WTC11 (cell line): Measurements from ENCODE around the gene PPDPF. TPM values are rescaled to one million over a fixed set of nuclear protein-coding genes. Genes with fewer than 3 reads are reported as not detected.

Experiments used
- ATAC-seq: fragments of 200-7000 bp; cut with Tn5 transposase; 2 replicates; pipeline ENCODE4 v1.10.0; 2021; ENCODE audit warnings: mild to moderate bottlenecking, moderate library complexity
- CTCF ChIA-PET: fragments of 300-600 bp; sonication (Branson Sonifier 250); formaldehyde crosslinking; loops from one replicate; lab custom pipeline; 2021; ENCODE audit warnings: antibody characterized with exemption; lab: Charles Lee
- POLR2A ChIA-PET: fragments of 350-600 bp; sonication (Branson Sonifier 250); formaldehyde crosslinking; loops from one replicate; lab custom pipeline; 2021; ENCODE audit warnings: antibody characterized with exemption; lab: Charles Lee
- DNase-seq: peaks from one replicate; pipeline ENCODE4 v3.0.0; 2021; ENCODE audit warnings: low spot score
- H3K27ac Mint-ChIP-seq: 2 replicates; pipeline ENCODE4 v1.8.0; 2021; ENCODE audit warnings: mixed read lengths
- H3K27me3 Mint-ChIP-seq: 2 replicates; pipeline ENCODE4 v1.8.0; 2021; ENCODE audit warnings: low read depth, mild to moderate bottlenecking, moderate library complexity, mixed read lengths
- H3K36me3 Mint-ChIP-seq: 2 replicates; pipeline ENCODE4 v1.8.0; 2021; ENCODE audit warnings: mixed read lengths
- H3K4me1 Mint-ChIP-seq: 2 replicates; pipeline ENCODE4 v1.8.0; 2022; ENCODE audit warnings: mixed read lengths
- H3K4me3 Mint-ChIP-seq: 2 replicates; pipeline ENCODE4 v1.8.0; 2021; ENCODE audit warnings: mild to moderate bottlenecking, moderate library complexity, mixed read lengths
- H3K9me3 Mint-ChIP-seq: 2 replicates; pipeline ENCODE4 v1.8.0; 2021; ENCODE audit warnings: mixed read lengths
- ATF1 ChIP-seq: sonication (generic); formaldehyde crosslinking; IDR thresholded peaks from 2 replicates; pipeline ENCODE4 v1.8.1; 2023; ENCODE audit warnings: mild to moderate bottlenecking, moderate library complexity, missing genetic modification reagents
- ATF6 ChIP-seq: sonication (generic); formaldehyde crosslinking; IDR thresholded peaks from 2 replicates; pipeline ENCODE4 v1.8.1; 2023; ENCODE audit warnings: mild to moderate bottlenecking, missing genetic modification reagents
- CREB1 ChIP-seq: sonication (generic); formaldehyde crosslinking; IDR thresholded peaks from 2 replicates; pipeline ENCODE4 v1.8.0; 2023; ENCODE audit warnings: mild to moderate bottlenecking, missing genetic modification reagents
- ESRRA ChIP-seq: sonication (generic); formaldehyde crosslinking; IDR thresholded peaks from 2 replicates; pipeline ENCODE4 v1.8.1; 2022; ENCODE audit warnings: mild to moderate bottlenecking, missing genetic modification reagents, borderline replicate concordance
- FOXP1 ChIP-seq: sonication (generic); formaldehyde crosslinking; IDR thresholded peaks from 2 replicates; pipeline ENCODE4 v1.8.0; 2022; ENCODE audit warnings: missing genetic modification reagents, mild to moderate bottlenecking, moderate library complexity, borderline replicate concordance
- GRHL2 ChIP-seq: fragments of 250-450 bp; sonication (Bioruptor Pico); IDR thresholded peaks from 2 replicates; pipeline ENCODE4 v1.8.0; 2022; ENCODE audit warnings: mild to moderate bottlenecking, moderate library complexity; ENCODE audit not compliant: insufficient replicate concordance, severe bottlenecking
- HMGA2 ChIP-seq: fragments of 250-450 bp; sonication (Bioruptor Pico); IDR thresholded peaks from 2 replicates; pipeline ENCODE4 v1.4.0; 2021; ENCODE audit warnings: mild to moderate bottlenecking, moderate library complexity
- MYBL2 ChIP-seq: sonication (generic); formaldehyde crosslinking; IDR thresholded peaks from 2 replicates; pipeline ENCODE4 v1.8.1; 2023; ENCODE audit warnings: mild to moderate bottlenecking, moderate library complexity, missing genetic modification reagents
- NFE2L1 ChIP-seq: sonication (generic); formaldehyde crosslinking; IDR thresholded peaks from 2 replicates; pipeline ENCODE4 v1.8.1; 2023; ENCODE audit warnings: missing genetic modification reagents
- NR2C2 ChIP-seq: sonication (generic); formaldehyde crosslinking; IDR thresholded peaks from 2 replicates; pipeline ENCODE4 v1.8.0; 2022; ENCODE audit warnings: mild to moderate bottlenecking, missing genetic modification reagents
- TEAD4 ChIP-seq: sonication (generic); formaldehyde crosslinking; IDR thresholded peaks from 2 replicates; pipeline ENCODE4 v1.8.0; 2022; ENCODE audit warnings: mild to moderate bottlenecking, missing genetic modification reagents
- USF2 ChIP-seq: sonication (generic); formaldehyde crosslinking; IDR thresholded peaks from 2 replicates; pipeline ENCODE4 v1.8.1; 2023; ENCODE audit warnings: mild to moderate bottlenecking, missing genetic modification reagents, moderate library complexity
- ZNF138 ChIP-seq: sonication (generic); formaldehyde crosslinking; conservative IDR thresholded peaks from 2 replicates; pipeline ENCODE4 v1.8.1; 2022; ENCODE audit warnings: mild to moderate bottlenecking, moderate library complexity, missing genetic modification reagents
- total RNA-seq: library from RNA; stranded (reverse); gene quantifications from 3 replicates; pipeline ENCODE4 v1.2.3, GENCODE V29; 2021
- TF ChIP-seq, protein P1 (sequence below): fragments of 250-450 bp; sonication (Bioruptor Pico); IDR thresholded peaks from 2 replicates; pipeline ENCODE4 v1.8.0; 2021; ENCODE audit warnings: mild to moderate bottlenecking
- TF ChIP-seq, protein P2 (sequence below): fragments of 250-450 bp; sonication (Bioruptor Pico); IDR thresholded peaks from 2 replicates; pipeline ENCODE4 v1.9.0; 2021; ENCODE audit warnings: moderate library complexity, mild to moderate bottlenecking, inconsistent platforms, borderline replicate concordance
- TF ChIP-seq, protein P3 (sequence below): sonication (generic); formaldehyde crosslinking; conservative IDR thresholded peaks from 2 replicates; pipeline ENCODE4 v1.8.1; 2022; ENCODE audit warnings: mild to moderate bottlenecking, missing genetic modification reagents
- TF ChIP-seq, protein P4 (sequence below): sonication (generic); formaldehyde crosslinking; IDR thresholded peaks from 2 replicates; pipeline ENCODE4 v1.8.0; 2022; ENCODE audit warnings: missing genetic modification reagents
- TF ChIP-seq, protein P5 (sequence below): fragments of 250-450 bp; sonication (Bioruptor Pico); IDR thresholded peaks from 2 replicates; pipeline ENCODE4 v1.9.0; 2021; ENCODE audit warnings: mild to moderate bottlenecking, borderline replicate concordance
- TF ChIP-seq, protein P6 (sequence below): fragments of 250-450 bp; sonication (Bioruptor Pico); IDR thresholded peaks from 2 replicates; pipeline ENCODE4 v2.1.2; 2022; ENCODE audit warnings: mild to moderate bottlenecking, moderate library complexity

Gene PPDPF
- total RNA-seq, 1 experiment from 2014 or later = 170 TPM

- no peak for TF ChIP-seq ATF1 (CRISPR knock-in tag)
- TF ChIP-seq FOXP1 (CRISPR knock-in tag) = no peak
- TF ChIP-seq ATF6 = no peak
Observed at GRCh38 chr20:63505281-63505680, 15.3 kb upstream of the PPDPF start (continued).

GRCh38 chr20:63505723-63506122 is 14.8 kb upstream of the PPDPF start:
- H3K4me1 Mint-ChIP-seq = no peaks in the 10 kb centered on the region; the same call in 1 of the 2 replicates
- H3K27me3 Mint-ChIP-seq = peaks cover 27% of the 10 kb centered on the region
- POLR2A ChIA-PET = interaction anchor here (1.4 kb wide), 1 partner anchor 15 kb away, joined by 3 read pairs; the partner anchor contains the start of gene PPDPF
- ATAC-seq = no peak
- H3K36me3 Mint-ChIP-seq = 0 out of 2 replicates have a peak, but pooled peaks cover 2% of the 10 kb centered on the region
- no peak for DNase-seq
- TF ChIP-seq TEAD4 (CRISPR knock-in tag) (no peak), USF2 (CRISPR knock-in tag) (no peak), MYBL2 (no peak), ESRRA (no peak), NR2C2 (CRISPR knock-in tag) (no peak), CREB1 (CRISPR knock-in tag) (no peak), HMGA2 (CRISPR knock-in tag) (no peak), GRHL2 (no peak), NFE2L1 (CRISPR knock-in tag) (no peak), ZNF138 (no peak)
- TF ChIP-seq, protein P1, sequence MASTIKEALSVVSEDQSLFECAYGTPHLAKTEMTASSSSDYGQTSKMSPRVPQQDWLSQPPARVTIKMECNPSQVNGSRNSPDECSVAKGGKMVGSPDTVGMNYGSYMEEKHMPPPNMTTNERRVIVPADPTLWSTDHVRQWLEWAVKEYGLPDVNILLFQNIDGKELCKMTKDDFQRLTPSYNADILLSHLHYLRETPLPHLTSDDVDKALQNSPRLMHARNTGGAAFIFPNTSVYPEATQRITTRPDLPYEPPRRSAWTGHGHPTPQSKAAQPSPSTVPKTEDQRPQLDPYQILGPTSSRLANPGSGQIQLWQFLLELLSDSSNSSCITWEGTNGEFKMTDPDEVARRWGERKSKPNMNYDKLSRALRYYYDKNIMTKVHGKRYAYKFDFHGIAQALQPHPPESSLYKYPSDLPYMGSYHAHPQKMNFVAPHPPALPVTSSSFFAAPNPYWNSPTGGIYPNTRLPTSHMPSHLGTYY (CRISPR knock-in tag) = no peak
- TF ChIP-seq, protein P2, sequence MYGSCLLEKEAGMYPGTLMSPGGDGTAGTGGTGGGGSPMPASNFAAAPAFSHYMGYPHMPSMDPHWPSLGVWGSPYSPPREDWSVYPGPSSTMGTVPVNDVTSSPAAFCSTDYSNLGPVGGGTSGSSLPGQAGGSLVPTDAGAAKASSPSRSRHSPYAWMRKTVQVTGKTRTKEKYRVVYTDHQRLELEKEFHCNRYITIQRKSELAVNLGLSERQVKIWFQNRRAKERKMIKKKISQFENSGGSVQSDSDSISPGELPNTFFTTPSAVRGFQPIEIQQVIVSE (CRISPR knock-in tag) = no peak
- TF ChIP-seq, protein P3, sequence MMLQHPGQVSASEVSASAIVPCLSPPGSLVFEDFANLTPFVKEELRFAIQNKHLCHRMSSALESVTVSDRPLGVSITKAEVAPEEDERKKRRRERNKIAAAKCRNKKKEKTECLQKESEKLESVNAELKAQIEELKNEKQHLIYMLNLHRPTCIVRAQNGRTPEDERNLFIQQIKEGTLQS (CRISPR knock-in tag) = no peak
- TF ChIP-seq, protein P4, sequence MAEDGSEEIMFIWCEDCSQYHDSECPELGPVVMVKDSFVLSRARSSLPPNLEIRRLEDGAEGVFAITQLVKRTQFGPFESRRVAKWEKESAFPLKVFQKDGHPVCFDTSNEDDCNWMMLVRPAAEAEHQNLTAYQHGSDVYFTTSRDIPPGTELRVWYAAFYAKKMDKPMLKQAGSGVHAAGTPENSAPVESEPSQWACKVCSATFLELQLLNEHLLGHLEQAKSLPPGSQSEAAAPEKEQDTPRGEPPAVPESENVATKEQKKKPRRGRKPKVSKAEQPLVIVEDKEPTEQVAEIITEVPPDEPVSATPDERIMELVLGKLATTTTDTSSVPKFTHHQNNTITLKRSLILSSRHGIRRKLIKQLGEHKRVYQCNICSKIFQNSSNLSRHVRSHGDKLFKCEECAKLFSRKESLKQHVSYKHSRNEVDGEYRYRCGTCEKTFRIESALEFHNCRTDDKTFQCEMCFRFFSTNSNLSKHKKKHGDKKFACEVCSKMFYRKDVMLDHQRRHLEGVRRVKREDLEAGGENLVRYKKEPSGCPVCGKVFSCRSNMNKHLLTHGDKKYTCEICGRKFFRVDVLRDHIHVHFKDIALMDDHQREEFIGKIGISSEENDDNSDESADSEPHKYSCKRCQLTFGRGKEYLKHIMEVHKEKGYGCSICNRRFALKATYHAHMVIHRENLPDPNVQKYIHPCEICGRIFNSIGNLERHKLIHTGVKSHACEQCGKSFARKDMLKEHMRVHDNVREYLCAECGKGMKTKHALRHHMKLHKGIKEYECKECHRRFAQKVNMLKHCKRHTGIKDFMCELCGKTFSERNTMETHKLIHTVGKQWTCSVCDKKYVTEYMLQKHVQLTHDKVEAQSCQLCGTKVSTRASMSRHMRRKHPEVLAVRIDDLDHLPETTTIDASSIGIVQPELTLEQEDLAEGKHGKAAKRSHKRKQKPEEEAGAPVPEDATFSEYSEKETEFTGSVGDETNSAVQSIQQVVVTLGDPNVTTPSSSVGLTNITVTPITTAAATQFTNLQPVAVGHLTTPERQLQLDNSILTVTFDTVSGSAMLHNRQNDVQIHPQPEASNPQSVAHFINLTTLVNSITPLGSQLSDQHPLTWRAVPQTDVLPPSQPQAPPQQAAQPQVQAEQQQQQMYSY (CRISPR knock-in tag) = no peak
- TF ChIP-seq, protein P5, sequence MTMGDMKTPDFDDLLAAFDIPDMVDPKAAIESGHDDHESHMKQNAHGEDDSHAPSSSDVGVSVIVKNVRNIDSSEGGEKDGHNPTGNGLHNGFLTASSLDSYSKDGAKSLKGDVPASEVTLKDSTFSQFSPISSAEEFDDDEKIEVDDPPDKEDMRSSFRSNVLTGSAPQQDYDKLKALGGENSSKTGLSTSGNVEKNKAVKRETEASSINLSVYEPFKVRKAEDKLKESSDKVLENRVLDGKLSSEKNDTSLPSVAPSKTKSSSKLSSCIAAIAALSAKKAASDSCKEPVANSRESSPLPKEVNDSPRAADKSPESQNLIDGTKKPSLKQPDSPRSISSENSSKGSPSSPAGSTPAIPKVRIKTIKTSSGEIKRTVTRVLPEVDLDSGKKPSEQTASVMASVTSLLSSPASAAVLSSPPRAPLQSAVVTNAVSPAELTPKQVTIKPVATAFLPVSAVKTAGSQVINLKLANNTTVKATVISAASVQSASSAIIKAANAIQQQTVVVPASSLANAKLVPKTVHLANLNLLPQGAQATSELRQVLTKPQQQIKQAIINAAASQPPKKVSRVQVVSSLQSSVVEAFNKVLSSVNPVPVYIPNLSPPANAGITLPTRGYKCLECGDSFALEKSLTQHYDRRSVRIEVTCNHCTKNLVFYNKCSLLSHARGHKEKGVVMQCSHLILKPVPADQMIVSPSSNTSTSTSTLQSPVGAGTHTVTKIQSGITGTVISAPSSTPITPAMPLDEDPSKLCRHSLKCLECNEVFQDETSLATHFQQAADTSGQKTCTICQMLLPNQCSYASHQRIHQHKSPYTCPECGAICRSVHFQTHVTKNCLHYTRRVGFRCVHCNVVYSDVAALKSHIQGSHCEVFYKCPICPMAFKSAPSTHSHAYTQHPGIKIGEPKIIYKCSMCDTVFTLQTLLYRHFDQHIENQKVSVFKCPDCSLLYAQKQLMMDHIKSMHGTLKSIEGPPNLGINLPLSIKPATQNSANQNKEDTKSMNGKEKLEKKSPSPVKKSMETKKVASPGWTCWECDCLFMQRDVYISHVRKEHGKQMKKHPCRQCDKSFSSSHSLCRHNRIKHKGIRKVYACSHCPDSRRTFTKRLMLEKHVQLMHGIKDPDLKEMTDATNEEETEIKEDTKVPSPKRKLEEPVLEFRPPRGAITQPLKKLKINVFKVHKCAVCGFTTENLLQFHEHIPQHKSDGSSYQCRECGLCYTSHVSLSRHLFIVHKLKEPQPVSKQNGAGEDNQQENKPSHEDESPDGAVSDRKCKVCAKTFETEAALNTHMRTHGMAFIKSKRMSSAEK (CRISPR knock-in tag) = no peak
- TF ChIP-seq, protein P6, sequence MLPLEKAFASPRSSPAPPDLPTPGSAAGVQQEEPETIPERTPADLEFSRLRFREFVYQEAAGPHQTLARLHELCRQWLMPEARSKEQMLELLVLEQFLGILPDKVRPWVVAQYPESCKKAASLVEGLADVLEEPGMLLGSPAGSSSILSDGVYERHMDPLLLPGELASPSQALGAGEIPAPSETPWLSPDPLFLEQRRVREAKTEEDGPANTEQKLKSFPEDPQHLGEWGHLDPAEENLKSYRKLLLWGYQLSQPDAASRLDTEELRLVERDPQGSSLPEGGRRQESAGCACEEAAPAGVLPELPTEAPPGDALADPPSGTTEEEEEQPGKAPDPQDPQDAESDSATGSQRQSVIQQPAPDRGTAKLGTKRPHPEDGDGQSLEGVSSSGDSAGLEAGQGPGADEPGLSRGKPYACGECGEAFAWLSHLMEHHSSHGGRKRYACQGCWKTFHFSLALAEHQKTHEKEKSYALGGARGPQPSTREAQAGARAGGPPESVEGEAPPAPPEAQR (CRISPR knock-in tag) = no peak
- H3K9me3 Mint-ChIP-seq = peaks cover 10% of the 10 kb centered on the region
- H3K27ac Mint-ChIP-seq = no peak overlapping the region
- CTCF ChIA-PET = interaction anchor here (0.9 to 2.4 kb wide), 2 partner anchors 9 to 15 kb away, joined by 3 to 9 read pairs; partner anchors contain the start of gene PPDPF
- no peak overlapping the region for H3K4me3 Mint-ChIP-seq
